ENCODE data around the gene MYCBP2.

Gene MYCBP2

DNA sequence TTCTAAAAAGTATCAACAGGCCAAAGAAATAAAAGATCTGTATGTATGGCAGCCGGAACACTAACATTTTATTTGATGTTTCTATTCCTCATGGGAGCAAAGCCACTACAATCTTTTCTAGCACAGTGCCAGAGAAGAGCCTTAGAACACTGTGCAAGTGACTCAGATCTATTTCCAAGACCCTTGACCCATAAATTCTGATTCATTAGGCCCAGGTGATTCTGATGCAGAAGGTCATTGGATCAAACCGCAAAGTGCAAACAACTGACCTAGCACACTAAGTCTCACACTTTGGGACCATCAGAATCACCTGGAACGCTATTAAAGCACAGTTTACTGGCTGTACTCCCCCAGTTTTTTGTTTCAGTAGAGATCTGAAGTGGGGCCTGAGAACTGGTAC, 87.6 kb downstream of the MYCBP2 start:
- TF ChIP-seq, protein P1, sequence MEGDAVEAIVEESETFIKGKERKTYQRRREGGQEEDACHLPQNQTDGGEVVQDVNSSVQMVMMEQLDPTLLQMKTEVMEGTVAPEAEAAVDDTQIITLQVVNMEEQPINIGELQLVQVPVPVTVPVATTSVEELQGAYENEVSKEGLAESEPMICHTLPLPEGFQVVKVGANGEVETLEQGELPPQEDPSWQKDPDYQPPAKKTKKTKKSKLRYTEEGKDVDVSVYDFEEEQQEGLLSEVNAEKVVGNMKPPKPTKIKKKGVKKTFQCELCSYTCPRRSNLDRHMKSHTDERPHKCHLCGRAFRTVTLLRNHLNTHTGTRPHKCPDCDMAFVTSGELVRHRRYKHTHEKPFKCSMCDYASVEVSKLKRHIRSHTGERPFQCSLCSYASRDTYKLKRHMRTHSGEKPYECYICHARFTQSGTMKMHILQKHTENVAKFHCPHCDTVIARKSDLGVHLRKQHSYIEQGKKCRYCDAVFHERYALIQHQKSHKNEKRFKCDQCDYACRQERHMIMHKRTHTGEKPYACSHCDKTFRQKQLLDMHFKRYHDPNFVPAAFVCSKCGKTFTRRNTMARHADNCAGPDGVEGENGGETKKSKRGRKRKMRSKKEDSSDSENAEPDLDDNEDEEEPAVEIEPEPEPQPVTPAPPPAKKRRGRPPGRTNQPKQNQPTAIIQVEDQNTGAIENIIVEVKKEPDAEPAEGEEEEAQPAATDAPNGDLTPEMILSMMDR (IDR thresholded peaks at IDR 0.05): no peak
- no peak overlapping the region for H3K4me3 ChIP-seq
- no peak for DNase-seq
- peaks cover 21 to 33% (median 28%) of the 10 kb centered on the region in 3 donors for H3K36me3 ChIP-seq
- no peak overlapping the region for H3K27ac ChIP-seq
- intact Hi-C loops (cut with DNase I; ENCODE audit: low total_unique reads): no loop called here
- no peaks in the 10 kb centered on the region for H3K4me1 ChIP-seq
- H3K9me3 ChIP-seq: no peaks in the 10 kb centered on the region
- H3K27me3 ChIP-seq: no peaks in the 10 kb centered on the region

DNA sequence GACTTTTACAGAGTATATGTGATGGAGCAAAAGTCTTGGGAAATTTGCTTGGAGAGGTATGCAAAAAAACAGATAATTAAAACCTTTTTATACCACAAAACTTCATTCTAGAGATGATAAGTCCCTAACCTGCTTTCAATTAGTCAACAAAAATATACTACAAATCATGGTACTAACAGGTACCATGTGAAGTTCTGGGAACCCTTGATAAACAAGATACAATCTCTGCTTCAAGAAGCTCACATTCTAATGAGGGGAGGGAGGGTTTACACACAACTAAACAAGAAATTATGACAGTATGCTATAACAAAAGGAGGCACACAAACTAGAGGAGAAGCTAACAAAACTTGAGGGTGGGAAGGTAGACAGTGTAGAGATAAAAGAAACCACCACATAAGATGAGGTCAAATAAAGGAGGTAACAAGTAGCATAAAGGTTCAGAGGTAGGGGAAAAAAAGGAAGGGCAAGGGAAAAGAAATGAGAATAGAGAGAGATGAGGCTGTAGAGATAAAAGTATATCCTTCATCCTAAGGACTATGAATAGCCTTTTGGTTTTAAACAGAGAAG, 91.4 kb downstream of the MYCBP2 start:
- Histone ChIP-seq H3K9me3 (no peaks in the 10 kb centered on the region), H3K4me3 (no peak overlapping the region), H3K4me1 (no peaks in the 10 kb centered on the region), H3K27me3 (no peaks in the 10 kb centered on the region), H3K27ac (no peak overlapping the region), H3K36me3 (peaks cover 11 to 22% (median 17%) of the 10 kb centered on the region in 3 donors)
- no peak for DNase-seq
- intact Hi-C loops (cut with DNase I; ENCODE audit: low total_unique reads): no loop called here
- TF ChIP-seq, protein P1 (IDR thresholded peaks at IDR 0.05): no peak

DNA sequence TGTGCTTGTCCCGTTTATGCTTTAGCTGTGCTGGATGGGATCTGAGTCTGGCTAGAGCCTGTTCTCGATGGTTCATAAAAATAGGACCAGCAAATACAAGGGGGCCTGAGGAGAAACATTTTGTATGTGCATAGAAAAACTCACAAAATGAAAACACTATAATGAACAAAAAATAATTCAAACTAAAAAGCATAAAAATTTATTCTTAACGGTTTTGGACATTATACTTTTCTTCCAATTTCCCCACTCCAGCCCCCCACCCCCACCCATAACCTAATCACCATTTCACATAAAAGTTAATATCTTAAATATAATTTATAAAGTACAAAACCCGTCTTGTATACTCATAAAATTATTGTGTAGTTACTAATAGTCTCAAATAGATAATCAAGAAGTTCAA, 93.7 kb downstream of the MYCBP2 start:
- TF ChIP-seq, protein P1 (IDR thresholded peaks at IDR 0.05): no peak
- H3K36me3 ChIP-seq: peaks cover 8 to 19% (median 8%) of the 10 kb centered on the region in 3 donors
- no peaks in the 10 kb centered on the region for H3K4me1 ChIP-seq
- H3K27me3 ChIP-seq: no peaks in the 10 kb centered on the region
- intact Hi-C loops (cut with DNase I; ENCODE audit: low total_unique reads): no loop called here
- H3K9me3 ChIP-seq: no peaks in the 10 kb centered on the region
- no peak for DNase-seq
- no peak overlapping the region for H3K27ac ChIP-seq
- no peak overlapping the region for H3K4me3 ChIP-seq

DNA sequence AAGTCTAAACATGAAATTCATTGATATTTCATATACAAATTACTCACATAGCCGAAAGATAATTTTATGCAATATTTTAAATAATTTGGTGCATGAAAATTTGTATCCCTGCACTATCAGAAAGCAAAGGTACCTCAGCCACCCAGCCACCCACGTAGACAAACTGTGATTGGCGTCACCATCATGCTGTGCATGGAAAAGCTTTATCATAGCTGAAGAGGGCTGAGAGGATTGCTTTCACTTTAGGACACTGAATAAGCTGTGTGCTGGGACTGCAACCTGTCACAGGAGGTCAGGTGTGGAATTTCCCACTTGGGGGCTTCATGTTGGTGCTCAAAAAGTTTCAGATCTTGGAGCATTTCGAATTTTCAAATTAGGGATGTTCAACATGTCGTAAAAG, 96.3 kb downstream of the MYCBP2 start:
- no peaks in the 10 kb centered on the region for H3K4me1 ChIP-seq
- intact Hi-C loops (cut with DNase I; ENCODE audit: low total_unique reads): no loop called here
- DNase-seq: no peak
- TF ChIP-seq, protein P1 (IDR thresholded peaks at IDR 0.05): no peak
- no peaks in the 10 kb centered on the region for H3K27me3 ChIP-seq
- peaks cover 8 to 19% (median 8%) of the 10 kb centered on the region in 3 donors for H3K36me3 ChIP-seq
- no peak overlapping the region for H3K4me3 ChIP-seq
- no peaks in the 10 kb centered on the region for H3K9me3 ChIP-seq
- H3K27ac ChIP-seq: no peak overlapping the region

DNA sequence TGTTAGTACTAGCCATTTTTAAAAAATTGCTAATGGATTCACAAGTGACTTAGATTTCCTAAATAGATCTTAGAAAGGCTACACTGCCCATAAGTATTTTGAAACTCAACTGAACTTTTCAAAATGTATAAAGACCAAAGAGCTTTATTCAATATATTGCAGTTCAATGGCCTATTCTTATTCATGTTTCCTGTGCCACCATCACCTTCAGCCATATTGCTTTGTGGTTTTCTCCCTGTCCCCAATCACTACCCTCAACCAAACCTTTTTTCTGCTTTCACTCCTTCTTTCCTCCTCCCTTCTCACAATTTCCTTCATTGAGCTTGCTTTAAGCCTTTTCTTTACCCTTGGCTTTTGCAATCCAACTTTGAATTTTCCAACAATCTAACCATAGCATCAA, 100.9 kb downstream of the MYCBP2 start:
- Histone ChIP-seq H3K27me3 (no peaks in the 10 kb centered on the region), H3K4me3 (no peak overlapping the region), H3K9me3 (no peaks in the 10 kb centered on the region), H3K36me3 (peaks cover 5 to 34% (median 18%) of the 10 kb centered on the region in 3 donors), H3K4me1 (no peaks in the 10 kb centered on the region), H3K27ac (no peak overlapping the region)
- TF ChIP-seq, protein P1 (IDR thresholded peaks at IDR 0.05): no peak
- intact Hi-C loops (cut with DNase I; ENCODE audit: low total_unique reads): no loop called here
- DNase-seq: no peak

DNA sequence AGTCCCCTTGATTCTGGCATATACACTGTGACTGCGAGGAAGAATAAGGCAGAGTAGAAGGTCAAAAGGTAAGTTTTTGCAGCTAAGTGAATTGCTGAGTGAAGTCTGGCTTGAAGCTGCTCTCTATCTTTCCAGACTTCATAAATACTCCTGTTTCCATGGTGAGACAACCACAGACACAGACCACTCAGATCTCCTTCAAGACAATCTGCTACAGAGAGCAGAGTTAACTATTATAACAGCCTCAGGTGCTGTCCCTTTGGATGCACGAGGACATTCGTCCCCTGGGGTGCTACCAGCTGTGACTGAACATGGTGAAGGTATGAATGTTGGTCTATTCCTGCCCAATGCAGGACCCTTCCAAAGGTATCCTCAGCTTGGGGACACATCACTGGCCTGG, 104.0 kb downstream of the MYCBP2 start:
- intact Hi-C loops (cut with DNase I; ENCODE audit: low total_unique reads): no loop called here
- TF ChIP-seq, protein P1 (IDR thresholded peaks at IDR 0.05): no peak
- no peaks in the 10 kb centered on the region for H3K9me3 ChIP-seq
- no peak overlapping the region for H3K4me3 ChIP-seq
- H3K36me3 ChIP-seq: peaks cover 11 to 51% (median 11%) of the 10 kb centered on the region in 3 donors
- H3K27ac ChIP-seq: no peak overlapping the region
- no peaks in the 10 kb centered on the region for H3K27me3 ChIP-seq
- DNase-seq: no peak
- no peaks in the 10 kb centered on the region for H3K4me1 ChIP-seq

Measured in tibial artery (tissue), 4 donors.